K562 (cell line): Measurements from ENCODE around the gene RCOR2. TPM values are rescaled to one million over a fixed set of nuclear protein-coding genes. Genes with fewer than 3 reads are reported as not detected.
A peak's percentile ranks its signal among the peaks of the same experiment; 100 is the strongest.

Experiments
- ESRRA ChIP-seq: fragments of 450-650 bp; IDR thresholded peaks from 2 replicates; pipeline ENCODE4 v1.6.1; 2014; ENCODE audit warnings: low read depth, mild to moderate bottlenecking, moderate library complexity, borderline replicate concordance
- FUS ChIP-seq: fragments of 200-400 bp; formaldehyde crosslinking; optimal IDR thresholded peaks from 2 replicates; pipeline ENCODE3; 2017; ENCODE audit warnings: low read depth, low read length
- RFX5 ChIP-seq: IDR thresholded peaks from 2 replicates; pipeline ENCODE4 v1.6.1; 2011; ENCODE audit warnings: low read depth, mild to moderate bottlenecking, improper control_type of control experiment, low read length
- SIRT6 ChIP-seq: IDR thresholded peaks from one replicate; pipeline ENCODE4 v1.6.1; 2012; ENCODE audit warnings: low read depth, mild to moderate bottlenecking, control low read depth, inconsistent platforms, low read length, moderate library complexity
- ZNF175 ChIP-seq: fragments of 200-800 bp; sonication (Bioruptor generic); IDR thresholded peaks from 2 replicates; pipeline ENCODE4 v1.6.1; 2016; ENCODE audit warnings: low read depth, mild to moderate bottlenecking, missing genetic modification characterization, missing compliant biosample characterization
- polyA plus RNA-seq, 8 experiments: library from polyadenylated mRNA; depleted of rRNA in 4 of 8; stranded (reverse) in 5 of 8; unstranded in 3 of 8; fragments of >200 nt; fragmentation: Nextera tagmentation in 2 of 8; fragmentation: Illumina TruSeq in 1 of 8; extraction: Ambion mirVana in 2 of 8; extraction: Trizol in 1 of 8; gene quantifications; 2 replicates each; pipeline versions ENCODE4 v1.2.1 to v1.2.3, GENCODE V29; 2011 to 2014; ENCODE audit warnings: inconsistent platforms in 1 of 8, missing spikeins in 1 of 8
- total RNA-seq, 7 experiments: library from RNA; depleted of rRNA in 6 of 7; stranded (reverse); fragments of >200 nt in 6 of 7; fragmentation: Illumina TruSeq in 2 of 7; extraction: Trizol in 2 of 7; gene quantifications; 2 replicates each; pipeline versions ENCODE4 v1.2.1 to v1.2.3, GENCODE V29; 2011 to 2021; ENCODE audit warnings: low replicate concordance in 1 of 7
- TF ChIP-seq, protein P1 (sequence below): sonication (generic); formaldehyde crosslinking; IDR thresholded peaks from 2 replicates; pipeline ENCODE4 v1.8.0; 2022; ENCODE audit warnings: mild to moderate bottlenecking, missing genetic modification reagents
- TF ChIP-seq, protein P2 (sequence below): sonication (generic); formaldehyde crosslinking; IDR thresholded peaks from 2 replicates; pipeline ENCODE4 v1.9.0; 2022; ENCODE audit warnings: mild to moderate bottlenecking, missing genetic modification reagents
- TF ChIP-seq, protein P3 (sequence below): fragments of 450-650 bp; IDR thresholded peaks from 2 replicates; pipeline ENCODE4 v1.6.1; 2016; ENCODE audit warnings: mild to moderate bottlenecking, moderate library complexity
- TF ChIP-seq, protein P4 (sequence below): fragments of 450-650 bp; IDR thresholded peaks from 2 replicates; pipeline ENCODE4 v1.6.1; 2014; ENCODE audit warnings: low read depth, mild to moderate bottlenecking, moderate library complexity, borderline replicate concordance
- TF ChIP-seq, protein P5 (sequence below), 3 experiments: fragments of 200-800 bp in 1 of 3; sonication (Bioruptor generic) in 1 of 3; sonication (generic) in 1 of 3; formaldehyde crosslinking in 1 of 3; IDR thresholded peaks; 2 replicates each; pipeline versions ENCODE4 v1.6.1 to v1.8.0; 2016 to 2022; ENCODE audit warnings: mild to moderate bottlenecking in 2 of 3, missing compliant biosample characterization in 2 of 3, missing genetic modification characterization in 2 of 3, missing genetic modification reagents in 1 of 3

Gene RCOR2
- total and polyA plus RNA-seq, 9 of the 15 experiments (the other 6 are each of a cell fraction or from before 2014, with no cell fraction given): 0.04 to 6.5 (median 2.5) TPM; not detected in 1

DNA sequence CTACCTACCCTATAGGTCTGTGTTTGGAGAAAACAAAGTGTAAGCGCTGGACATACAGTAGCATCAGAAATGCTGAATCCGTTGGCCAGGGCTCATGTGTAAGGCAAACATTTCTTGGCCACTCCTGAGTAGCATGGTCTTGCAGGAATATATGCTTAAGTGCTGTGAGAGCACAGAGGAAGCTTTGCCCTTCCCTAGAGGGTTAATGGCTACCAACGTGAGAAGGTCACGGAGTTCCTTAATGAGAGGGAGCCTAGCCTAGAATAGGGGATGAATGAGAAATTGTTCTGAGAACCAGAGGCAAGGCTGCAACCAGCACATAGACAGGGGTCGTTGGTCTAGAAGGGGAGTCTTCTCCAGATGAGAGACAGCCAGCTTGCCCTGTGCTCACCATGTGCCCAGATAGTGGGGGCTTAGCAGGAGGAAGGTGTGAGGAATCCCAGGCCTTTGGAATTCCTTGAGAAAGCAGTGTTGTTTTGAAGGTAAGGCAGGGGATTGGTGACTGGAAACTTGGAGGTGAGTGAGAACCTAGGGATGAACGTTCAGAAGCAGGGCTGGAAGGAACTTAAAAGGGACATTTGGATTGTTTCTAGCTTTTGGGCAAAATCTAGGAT is 29.5 kb downstream of the RCOR2 start (continued):
- TF ChIP-seq ESRRA (0 out of 2 replicates have a peak, but pooled peaks have one; percentile 23), RFX5 (no peak), FUS (no peak), ZNF175 (no peak), SIRT6 (no peak)
- TF ChIP-seq, protein P1, sequence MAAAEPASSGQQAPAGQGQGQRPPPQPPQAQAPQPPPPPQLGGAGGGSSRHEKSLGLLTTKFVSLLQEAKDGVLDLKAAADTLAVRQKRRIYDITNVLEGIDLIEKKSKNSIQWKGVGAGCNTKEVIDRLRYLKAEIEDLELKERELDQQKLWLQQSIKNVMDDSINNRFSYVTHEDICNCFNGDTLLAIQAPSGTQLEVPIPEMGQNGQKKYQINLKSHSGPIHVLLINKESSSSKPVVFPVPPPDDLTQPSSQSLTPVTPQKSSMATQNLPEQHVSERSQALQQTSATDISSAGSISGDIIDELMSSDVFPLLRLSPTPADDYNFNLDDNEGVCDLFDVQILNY (CRISPR knock-in tag): no peak
- TF ChIP-seq, protein P2, sequence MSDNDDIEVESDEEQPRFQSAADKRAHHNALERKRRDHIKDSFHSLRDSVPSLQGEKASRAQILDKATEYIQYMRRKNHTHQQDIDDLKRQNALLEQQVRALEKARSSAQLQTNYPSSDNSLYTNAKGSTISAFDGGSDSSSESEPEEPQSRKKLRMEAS (CRISPR knock-in tag): peak; percentile 16; the same call in 1 of the 2 replicates
- TF ChIP-seq, protein P3, sequence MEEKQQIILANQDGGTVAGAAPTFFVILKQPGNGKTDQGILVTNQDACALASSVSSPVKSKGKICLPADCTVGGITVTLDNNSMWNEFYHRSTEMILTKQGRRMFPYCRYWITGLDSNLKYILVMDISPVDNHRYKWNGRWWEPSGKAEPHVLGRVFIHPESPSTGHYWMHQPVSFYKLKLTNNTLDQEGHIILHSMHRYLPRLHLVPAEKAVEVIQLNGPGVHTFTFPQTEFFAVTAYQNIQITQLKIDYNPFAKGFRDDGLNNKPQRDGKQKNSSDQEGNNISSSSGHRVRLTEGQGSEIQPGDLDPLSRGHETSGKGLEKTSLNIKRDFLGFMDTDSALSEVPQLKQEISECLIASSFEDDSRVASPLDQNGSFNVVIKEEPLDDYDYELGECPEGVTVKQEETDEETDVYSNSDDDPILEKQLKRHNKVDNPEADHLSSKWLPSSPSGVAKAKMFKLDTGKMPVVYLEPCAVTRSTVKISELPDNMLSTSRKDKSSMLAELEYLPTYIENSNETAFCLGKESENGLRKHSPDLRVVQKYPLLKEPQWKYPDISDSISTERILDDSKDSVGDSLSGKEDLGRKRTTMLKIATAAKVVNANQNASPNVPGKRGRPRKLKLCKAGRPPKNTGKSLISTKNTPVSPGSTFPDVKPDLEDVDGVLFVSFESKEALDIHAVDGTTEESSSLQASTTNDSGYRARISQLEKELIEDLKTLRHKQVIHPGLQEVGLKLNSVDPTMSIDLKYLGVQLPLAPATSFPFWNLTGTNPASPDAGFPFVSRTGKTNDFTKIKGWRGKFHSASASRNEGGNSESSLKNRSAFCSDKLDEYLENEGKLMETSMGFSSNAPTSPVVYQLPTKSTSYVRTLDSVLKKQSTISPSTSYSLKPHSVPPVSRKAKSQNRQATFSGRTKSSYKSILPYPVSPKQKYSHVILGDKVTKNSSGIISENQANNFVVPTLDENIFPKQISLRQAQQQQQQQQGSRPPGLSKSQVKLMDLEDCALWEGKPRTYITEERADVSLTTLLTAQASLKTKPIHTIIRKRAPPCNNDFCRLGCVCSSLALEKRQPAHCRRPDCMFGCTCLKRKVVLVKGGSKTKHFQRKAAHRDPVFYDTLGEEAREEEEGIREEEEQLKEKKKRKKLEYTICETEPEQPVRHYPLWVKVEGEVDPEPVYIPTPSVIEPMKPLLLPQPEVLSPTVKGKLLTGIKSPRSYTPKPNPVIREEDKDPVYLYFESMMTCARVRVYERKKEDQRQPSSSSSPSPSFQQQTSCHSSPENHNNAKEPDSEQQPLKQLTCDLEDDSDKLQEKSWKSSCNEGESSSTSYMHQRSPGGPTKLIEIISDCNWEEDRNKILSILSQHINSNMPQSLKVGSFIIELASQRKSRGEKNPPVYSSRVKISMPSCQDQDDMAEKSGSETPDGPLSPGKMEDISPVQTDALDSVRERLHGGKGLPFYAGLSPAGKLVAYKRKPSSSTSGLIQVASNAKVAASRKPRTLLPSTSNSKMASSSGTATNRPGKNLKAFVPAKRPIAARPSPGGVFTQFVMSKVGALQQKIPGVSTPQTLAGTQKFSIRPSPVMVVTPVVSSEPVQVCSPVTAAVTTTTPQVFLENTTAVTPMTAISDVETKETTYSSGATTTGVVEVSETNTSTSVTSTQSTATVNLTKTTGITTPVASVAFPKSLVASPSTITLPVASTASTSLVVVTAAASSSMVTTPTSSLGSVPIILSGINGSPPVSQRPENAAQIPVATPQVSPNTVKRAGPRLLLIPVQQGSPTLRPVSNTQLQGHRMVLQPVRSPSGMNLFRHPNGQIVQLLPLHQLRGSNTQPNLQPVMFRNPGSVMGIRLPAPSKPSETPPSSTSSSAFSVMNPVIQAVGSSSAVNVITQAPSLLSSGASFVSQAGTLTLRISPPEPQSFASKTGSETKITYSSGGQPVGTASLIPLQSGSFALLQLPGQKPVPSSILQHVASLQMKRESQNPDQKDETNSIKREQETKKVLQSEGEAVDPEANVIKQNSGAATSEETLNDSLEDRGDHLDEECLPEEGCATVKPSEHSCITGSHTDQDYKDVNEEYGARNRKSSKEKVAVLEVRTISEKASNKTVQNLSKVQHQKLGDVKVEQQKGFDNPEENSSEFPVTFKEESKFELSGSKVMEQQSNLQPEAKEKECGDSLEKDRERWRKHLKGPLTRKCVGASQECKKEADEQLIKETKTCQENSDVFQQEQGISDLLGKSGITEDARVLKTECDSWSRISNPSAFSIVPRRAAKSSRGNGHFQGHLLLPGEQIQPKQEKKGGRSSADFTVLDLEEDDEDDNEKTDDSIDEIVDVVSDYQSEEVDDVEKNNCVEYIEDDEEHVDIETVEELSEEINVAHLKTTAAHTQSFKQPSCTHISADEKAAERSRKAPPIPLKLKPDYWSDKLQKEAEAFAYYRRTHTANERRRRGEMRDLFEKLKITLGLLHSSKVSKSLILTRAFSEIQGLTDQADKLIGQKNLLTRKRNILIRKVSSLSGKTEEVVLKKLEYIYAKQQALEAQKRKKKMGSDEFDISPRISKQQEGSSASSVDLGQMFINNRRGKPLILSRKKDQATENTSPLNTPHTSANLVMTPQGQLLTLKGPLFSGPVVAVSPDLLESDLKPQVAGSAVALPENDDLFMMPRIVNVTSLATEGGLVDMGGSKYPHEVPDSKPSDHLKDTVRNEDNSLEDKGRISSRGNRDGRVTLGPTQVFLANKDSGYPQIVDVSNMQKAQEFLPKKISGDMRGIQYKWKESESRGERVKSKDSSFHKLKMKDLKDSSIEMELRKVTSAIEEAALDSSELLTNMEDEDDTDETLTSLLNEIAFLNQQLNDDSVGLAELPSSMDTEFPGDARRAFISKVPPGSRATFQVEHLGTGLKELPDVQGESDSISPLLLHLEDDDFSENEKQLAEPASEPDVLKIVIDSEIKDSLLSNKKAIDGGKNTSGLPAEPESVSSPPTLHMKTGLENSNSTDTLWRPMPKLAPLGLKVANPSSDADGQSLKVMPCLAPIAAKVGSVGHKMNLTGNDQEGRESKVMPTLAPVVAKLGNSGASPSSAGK: peak; percentile 54; the same call in 1 of the 2 replicates
- TF ChIP-seq, protein P4, sequence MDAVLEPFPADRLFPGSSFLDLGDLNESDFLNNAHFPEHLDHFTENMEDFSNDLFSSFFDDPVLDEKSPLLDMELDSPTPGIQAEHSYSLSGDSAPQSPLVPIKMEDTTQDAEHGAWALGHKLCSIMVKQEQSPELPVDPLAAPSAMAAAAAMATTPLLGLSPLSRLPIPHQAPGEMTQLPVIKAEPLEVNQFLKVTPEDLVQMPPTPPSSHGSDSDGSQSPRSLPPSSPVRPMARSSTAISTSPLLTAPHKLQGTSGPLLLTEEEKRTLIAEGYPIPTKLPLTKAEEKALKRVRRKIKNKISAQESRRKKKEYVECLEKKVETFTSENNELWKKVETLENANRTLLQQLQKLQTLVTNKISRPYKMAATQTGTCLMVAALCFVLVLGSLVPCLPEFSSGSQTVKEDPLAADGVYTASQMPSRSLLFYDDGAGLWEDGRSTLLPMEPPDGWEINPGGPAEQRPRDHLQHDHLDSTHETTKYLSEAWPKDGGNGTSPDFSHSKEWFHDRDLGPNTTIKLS: no peak
- TF ChIP-seq, protein P5, sequence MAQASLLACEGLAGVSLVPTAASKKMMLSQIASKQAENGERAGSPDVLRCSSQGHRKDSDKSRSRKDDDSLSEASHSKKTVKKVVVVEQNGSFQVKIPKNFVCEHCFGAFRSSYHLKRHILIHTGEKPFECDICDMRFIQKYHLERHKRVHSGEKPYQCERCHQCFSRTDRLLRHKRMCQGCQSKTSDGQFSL (CRISPR knock-in tag; IDR thresholded peaks at IDR 0.05): no peak
- TF ChIP-seq, protein P5 (tag; IDR thresholded peaks at IDR 0.05): no peak
